Measurements from ENCODE around the gene TPI1. TPM values are rescaled to one million over a fixed set of nuclear protein-coding genes. Genes with fewer than 3 reads are reported as not detected.

Gene TPI1
- total and polyA plus RNA-seq, 2 of the 8 experiments (the other 6 are each of a cell fraction or from before 2014, with no cell fraction given) = 910 to 3,018 TPM

DNA sequence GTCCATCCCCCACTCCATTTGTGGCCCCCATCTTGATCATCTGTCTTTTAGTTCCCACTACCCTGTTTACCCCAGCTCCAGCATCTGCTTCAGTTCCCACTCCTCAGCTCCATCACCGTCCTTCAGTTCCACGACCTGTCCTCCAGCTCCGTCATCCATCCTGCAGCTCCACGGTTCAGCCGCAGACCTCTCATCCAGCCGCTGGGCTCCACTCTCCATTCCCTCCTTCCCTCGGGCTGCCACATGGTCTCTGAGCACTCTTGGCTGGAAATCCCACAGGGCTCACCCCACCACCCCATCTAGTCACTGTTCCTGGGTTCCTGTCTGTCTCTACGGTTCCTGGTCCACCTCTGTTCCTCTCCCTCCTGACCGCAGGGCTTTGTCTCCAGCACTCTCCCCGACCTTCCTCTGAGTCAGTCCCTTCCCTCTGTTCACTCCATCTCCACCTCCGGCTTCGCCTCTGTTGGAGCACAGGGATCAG lies 42.4 kb upstream of the TPI1 start:
- H3K27me3 ChIP-seq (replicated peaks in 1 of 4; ENCODE audit: control insufficient read depth in 3 of 4, extremely low read depth in 1 of 4, insufficient read depth in 3 of 4, low read length in 3 of 4) = peaks cover 0 to 12% (median 8%) of the 10 kb centered on the region in 4 experiments; a peak in 5 of 7 replicates
- H2BK120ac ChIP-seq (replicated peaks; ENCODE audit: low read depth, low read length) = no peak overlapping the region
- no peaks in the 10 kb centered on the region for H3K36me3 ChIP-seq (ENCODE audit: control insufficient read depth in 2 of 4, insufficient read depth in 4 of 4, low read length in 3 of 4)
- no peak overlapping the region for H2AFZ ChIP-seq (ENCODE audit: low read length)
- H3K23ac ChIP-seq (ENCODE audit: insufficient read length) = no peak overlapping the region
- no peak overlapping the region for H3K4ac ChIP-seq (replicated peaks; ENCODE audit: insufficient read length, low read depth, low read length)
- H2BK5ac ChIP-seq (ENCODE audit: low read depth, low read length) = peak overlapping the region; percentile 50; the same call in 1 of the 2 replicates
- H2BK20ac ChIP-seq (ENCODE audit: low read length) = peak overlapping the region; percentile 87; the same call in 1 of the 2 replicates
- peaks cover 0 to 5% of the 10 kb centered on the region in 2 experiments; a peak in 1 of 4 replicates for H3K79me2 ChIP-seq (ENCODE audit: control insufficient read depth in 1 of 2, insufficient read depth in 2 of 2, low read length in 2 of 2)
- no peak for FAIRE-seq
- H3K4me3 ChIP-seq (ENCODE audit: extremely low read depth in 1 of 4, insufficient read depth in 2 of 4, low read depth in 3 of 4, low read length in 4 of 4) = peak overlapping the region; percentile 8 to 53 (median 28); a peak in 6 of 8 replicates
- peaks cover 28% of the 10 kb centered on the region for H3K23me2 ChIP-seq (ENCODE audit: low read depth, low read length)
- H2BK15ac ChIP-seq (ENCODE audit: low read length) = peak overlapping the region; percentile 6
- no peak overlapping the region for H3K14ac ChIP-seq (ENCODE audit: insufficient read length)
- POLR2A ChIA-PET (ENCODE audit: partially characterized antibody) = interaction anchor here (0.6 to 27.1 kb wide), 19 partner anchors 11 to 291 kb away, joined by 3 to 388 read pairs (median 4); partner anchors contain the start of genes CD4, CDCA3, GAPDH and GNB3
- H3K79me1 ChIP-seq (ENCODE audit: low read depth, low read length) = no peaks in the 10 kb centered on the region; the same call in 1 of the 2 replicates
- H2BK12ac ChIP-seq (ENCODE audit: low read depth, low read length) = peak overlapping the region; percentile 1; the same call in 1 of the 2 replicates
- peak overlapping the region; percentile 51 to 79 for H3K4me2 ChIP-seq (ENCODE audit: insufficient read depth in 1 of 2, low read depth in 2 of 2, low read length in 2 of 2)
- no peak overlapping the region for H3K56ac ChIP-seq (replicated peaks; ENCODE audit: insufficient read length, low read depth, low read length)
- DNase-seq (ENCODE audit: low read depth in 1 of 2, low spot score in 2 of 2) = peak in 1 of 2 experiments; percentile 47
- CTCF ChIA-PET (ENCODE audit: partially characterized antibody) = interaction anchor here (0.5 to 23.7 kb wide), 34 partner anchors 9 to 975 kb away, joined by 3 to 532 read pairs (median 6); partner anchors contain the start of genes CD4, CDCA3, COPS7A and GAPDH
- 66% methylated on average over 12 of the region's 12 CpGs; no CpG with 5 or more reads in 1 of the 2 experiments for WGBS, 2 experiments (ENCODE audit: extremely low coverage in 1 of 2, insufficient coverage in 1 of 2, insufficient read length in 1 of 2, insufficient replicate concordance in 2 of 2, low coverage in 1 of 2, low lambda C conversion rate in 2 of 2, missing lambda C conversion rate in 1 of 2)
- no peak overlapping the region for H2AK5ac ChIP-seq (ENCODE audit: low read depth, low read length)
- no peak overlapping the region for H4K5ac ChIP-seq (ENCODE audit: insufficient read length, low read depth, low read length)
- H3K4me1 ChIP-seq (replicated peaks in 1 of 4; ENCODE audit: control insufficient read depth in 3 of 4, insufficient read depth in 4 of 4, low read length in 3 of 4) = peaks cover 8 to 50% (median 29%) of the 10 kb centered on the region in 4 experiments
- H4K20me1 ChIP-seq (replicated peaks in 1 of 2; ENCODE audit: control insufficient read depth in 1 of 2, insufficient read depth in 2 of 2, low read length in 2 of 2) = peaks cover 0 to 4% of the 10 kb centered on the region in 2 experiments
- no peak overlapping the region for H3K27ac ChIP-seq (ENCODE audit: low read depth, low read length)
- TF ChIP-seq CHD2 (IDR thresholded peaks at IDR 0.05; ENCODE audit: low read length) (no peak), YY1 (IDR thresholded peaks at IDR 0.05; ENCODE audit: low read depth, low read length) (no peak), JUN (IDR thresholded peaks at IDR 0.05; ENCODE audit: low read depth, low read length) (no peak), KDM4A (IDR thresholded peaks at IDR 0.05; ENCODE audit: low read depth, low read length, severe bottlenecking) (no peak), POU5F1 (IDR thresholded peaks at IDR 0.05; ENCODE audit: low read depth, low read length) (no peak)
- no peak overlapping the region; a peak in 1 of 7 replicates for H3K9ac ChIP-seq (replicated peaks in 1 of 4; ENCODE audit: extremely low read depth in 1 of 4, low read depth in 3 of 4, low read length in 3 of 4)
- H4K91ac ChIP-seq (replicated peaks; ENCODE audit: insufficient read length, low read length) = no peak overlapping the region
- peak overlapping the region; percentile 80 for H3K18ac ChIP-seq (ENCODE audit: extremely low read depth, low read length)
- peak overlapping the region; percentile 60 for H4K8ac ChIP-seq (ENCODE audit: extremely low read depth, insufficient read depth, low read length)
- no peaks in the 10 kb centered on the region for H3K9me3 ChIP-seq (ENCODE audit: insufficient read depth in 2 of 2, low read depth in 1 of 2, low read length in 1 of 2)

Data from H1 (cell line).